ENCODE measurements around the gene GPA33.

- TF ChIP-seq POLR2A (IDR thresholded peaks at IDR 0.05): no peak
- no peak for TF ChIP-seq CTCF (IDR thresholded peaks at IDR 0.05)
Observed at GRCh38 chr1:167012570-167012969, 77.6 kb downstream of the GPA33 start.

All from transverse colon (tissue), 3 donors.